ENCODE results near the gene MEI4.

The MEI4 gene

GRCh38 chr6:77786935-77787629, 134.2 kb downstream of the MEI4 start:
- no peaks in the 10 kb centered on the region for H3K27me3 ChIP-seq
- H3K9ac ChIP-seq, result no peak overlapping the region
- no peaks in the 10 kb centered on the region for H4K20me1 ChIP-seq
- H3K27ac ChIP-seq, result no peak overlapping the region; a peak in 1 of 22 replicates
- TF ChIP-seq Cebpa-rat (IDR thresholded peaks at IDR 0.05), result no peak
- peak overlapping the region in 2 of 11 experiments; percentile 7 to 28; a peak in 3 of 22 replicates for H3K4me2 ChIP-seq
- H3K9me3 ChIP-seq (replicated peaks in 1 of 11), result peaks cover 0 to 35% (median 10%) of the 10 kb centered on the region in 11 experiments; a peak in 14 of 22 replicates
- H3K4me1 ChIP-seq, result peaks cover 17 to 42% (median 33%) of the 10 kb centered on the region in 10 experiments
- no peak overlapping the region for H3K4me3 ChIP-seq
- no peaks in the 10 kb centered on the region; a peak in 1 of 22 replicates for H3K36me3 ChIP-seq

DNA sequence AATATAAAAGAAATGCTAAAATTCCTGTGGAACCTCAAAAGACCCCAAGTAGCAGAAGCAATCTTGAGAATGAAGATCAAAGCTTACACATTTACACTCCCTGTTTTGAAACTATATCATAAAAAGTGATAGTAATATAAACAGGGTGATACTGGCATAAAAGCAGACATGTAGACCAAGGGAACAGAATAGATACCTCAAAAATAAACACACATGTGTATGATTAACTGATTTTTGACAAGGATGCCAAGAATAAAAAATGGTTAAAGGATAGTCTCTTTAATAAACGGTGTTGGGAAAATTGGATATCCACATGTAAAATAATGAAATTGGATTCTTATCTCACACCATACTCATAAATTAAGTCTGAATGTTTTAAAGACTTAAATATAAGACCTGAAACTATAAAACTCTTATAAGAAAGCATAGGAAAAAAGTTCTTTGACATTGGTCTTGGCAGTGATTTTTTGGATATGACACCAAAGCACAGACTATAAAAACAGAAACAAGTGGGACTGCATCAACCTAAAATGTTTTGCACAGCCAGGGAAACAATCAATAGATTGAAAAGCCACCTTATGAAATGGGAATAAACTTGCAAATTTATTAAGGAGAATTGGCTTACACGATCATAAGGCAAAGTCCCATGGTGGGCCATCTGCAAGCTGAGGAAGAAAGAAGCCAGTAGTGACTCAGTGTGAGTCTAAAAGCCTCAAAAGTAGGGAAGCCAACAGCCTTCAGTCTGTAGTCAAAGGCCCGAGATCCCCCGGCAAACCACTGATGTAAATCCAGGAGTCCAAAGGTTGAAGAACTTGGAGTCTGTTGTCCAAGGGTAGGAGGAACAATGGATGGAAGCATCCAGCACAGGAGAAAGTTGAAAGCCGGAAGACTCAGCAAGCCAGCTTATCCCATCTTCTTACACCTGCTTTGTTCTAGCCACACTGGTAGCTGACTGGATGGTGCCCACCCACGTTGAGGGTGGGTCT, 144.3 kb downstream of the MEI4 start:
- peaks cover 5 to 27% (median 15%) of the 10 kb centered on the region in 11 experiments; a peak in 13 of 22 replicates for H3K9me3 ChIP-seq (replicated peaks in 1 of 11)
- no peak overlapping the region for H3K4me3 ChIP-seq
- no peaks in the 10 kb centered on the region for H4K20me1 ChIP-seq
- no peak overlapping the region for H3K4me2 ChIP-seq
- no peaks in the 10 kb centered on the region for H3K36me3 ChIP-seq
- no peak overlapping the region for H3K27ac ChIP-seq
- no peak overlapping the region for H3K9ac ChIP-seq
- no peaks in the 10 kb centered on the region for H3K27me3 ChIP-seq
- no peaks in the 10 kb centered on the region for H3K4me1 ChIP-seq
- TF ChIP-seq Cebpa-rat (IDR thresholded peaks at IDR 0.05), result no peak

DNA sequence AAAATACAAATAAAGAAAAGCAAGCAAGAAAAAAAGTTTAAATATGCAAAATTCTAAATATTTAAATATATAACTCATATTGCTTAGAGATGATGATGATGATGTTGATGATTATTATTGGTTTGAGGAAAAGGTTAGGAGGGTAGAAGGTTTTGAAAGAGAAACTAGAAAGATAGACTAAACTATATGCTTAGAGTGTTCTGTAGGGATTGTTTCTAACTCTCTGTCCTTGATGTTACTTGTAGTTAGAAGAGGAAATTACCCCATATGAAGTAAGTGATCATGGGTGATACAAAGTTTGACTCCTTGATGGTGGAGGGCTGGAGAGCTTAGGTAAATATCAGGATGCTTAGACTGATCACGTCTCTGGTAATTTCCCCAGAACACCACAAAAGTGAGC, 159.5 kb downstream of the MEI4 start:
- Histone ChIP-seq H3K27ac (no peak overlapping the region), H3K4me2 (no peak overlapping the region), H3K36me3 (no peaks in the 10 kb centered on the region), H3K9me3 (replicated peaks in 1 of 11) (no peaks in the 10 kb centered on the region), H4K20me1 (no peaks in the 10 kb centered on the region), H3K4me1 (no peaks in the 10 kb centered on the region), H3K4me3 (no peak overlapping the region), H3K27me3 (no peaks in the 10 kb centered on the region), H3K9ac (no peak overlapping the region)
- TF ChIP-seq Cebpa-rat (IDR thresholded peaks at IDR 0.05), result no peak

GRCh38 chr6:77813090-77813489, 160.3 kb downstream of the MEI4 start:
- H3K27ac ChIP-seq, result no peak overlapping the region
- TF ChIP-seq Cebpa-rat (IDR thresholded peaks at IDR 0.05), result no peak
- H3K27me3 ChIP-seq, result no peaks in the 10 kb centered on the region
- no peak overlapping the region for H3K4me2 ChIP-seq
- no peaks in the 10 kb centered on the region for H3K9me3 ChIP-seq (replicated peaks in 1 of 11)
- H3K36me3 ChIP-seq, result no peaks in the 10 kb centered on the region
- no peak overlapping the region for H3K4me3 ChIP-seq
- no peaks in the 10 kb centered on the region for H3K4me1 ChIP-seq
- H3K9ac ChIP-seq, result no peak overlapping the region
- no peaks in the 10 kb centered on the region for H4K20me1 ChIP-seq

DNA sequence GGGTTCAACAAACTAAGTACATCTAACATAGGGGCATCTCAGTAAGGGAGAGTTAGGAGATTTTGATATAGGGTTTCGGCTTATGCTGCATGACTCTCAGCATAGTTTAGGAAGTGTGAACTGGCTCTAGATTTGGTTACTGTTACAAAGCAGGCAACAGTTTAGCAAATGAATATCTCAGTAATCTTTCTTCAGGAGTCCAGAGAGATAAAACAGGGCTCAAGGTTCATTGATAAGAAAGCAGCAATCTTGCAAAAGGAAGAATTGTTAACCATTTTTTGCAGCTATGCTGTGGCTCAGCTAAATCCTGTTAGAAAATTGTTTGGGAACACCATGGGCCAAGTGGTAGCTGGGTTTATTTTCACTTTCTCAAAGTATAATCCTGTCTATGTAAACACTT, 161.3 kb downstream of the MEI4 start:
- no peak overlapping the region for H3K9ac ChIP-seq
- no peaks in the 10 kb centered on the region for H3K27me3 ChIP-seq
- no peak overlapping the region for H3K4me2 ChIP-seq
- no peak overlapping the region for H3K27ac ChIP-seq
- no peaks in the 10 kb centered on the region for H3K4me1 ChIP-seq
- no peak for TF ChIP-seq Cebpa-rat (IDR thresholded peaks at IDR 0.05)
- H3K9me3 ChIP-seq (replicated peaks in 1 of 11), result no peaks in the 10 kb centered on the region
- H4K20me1 ChIP-seq, result no peaks in the 10 kb centered on the region
- no peaks in the 10 kb centered on the region for H3K36me3 ChIP-seq
- no peak overlapping the region for H3K4me3 ChIP-seq

GRCh38 chr6:77815531-77815930, 162.7 kb downstream of the MEI4 start:
- H3K27me3 ChIP-seq, result no peaks in the 10 kb centered on the region
- peaks cover 0 to 3% (median 0%) of the 10 kb centered on the region in 10 experiments; a peak in 1 of 20 replicates for H3K4me1 ChIP-seq
- no peak for TF ChIP-seq Cebpa-rat (IDR thresholded peaks at IDR 0.05)
- H3K36me3 ChIP-seq, result no peaks in the 10 kb centered on the region
- H3K4me2 ChIP-seq, result no peak overlapping the region
- H3K4me3 ChIP-seq, result no peak overlapping the region
- H4K20me1 ChIP-seq, result no peaks in the 10 kb centered on the region
- H3K9me3 ChIP-seq (replicated peaks in 1 of 11), result no peaks in the 10 kb centered on the region
- no peak overlapping the region for H3K27ac ChIP-seq
- no peak overlapping the region for H3K9ac ChIP-seq

GRCh38 chr6:77816766-77817270, 164.0 kb downstream of the MEI4 start:
- H3K4me3 ChIP-seq, result no peak overlapping the region
- H4K20me1 ChIP-seq, result no peaks in the 10 kb centered on the region
- no peaks in the 10 kb centered on the region for H3K27me3 ChIP-seq
- no peak overlapping the region for H3K4me2 ChIP-seq
- TF ChIP-seq Cebpa-rat (IDR thresholded peaks at IDR 0.05), result no peak
- no peaks in the 10 kb centered on the region for H3K9me3 ChIP-seq (replicated peaks in 1 of 11)
- no peaks in the 10 kb centered on the region for H3K36me3 ChIP-seq
- H3K27ac ChIP-seq, result no peak overlapping the region
- H3K9ac ChIP-seq, result no peak overlapping the region
- peaks cover 0 to 3% (median 0%) of the 10 kb centered on the region in 10 experiments; a peak in 1 of 20 replicates for H3K4me1 ChIP-seq

GRCh38 chr6:77822265-77822664, 169.4 kb downstream of the MEI4 start:
- H3K4me1 ChIP-seq, result peaks cover 0 to 3% (median 0%) of the 10 kb centered on the region in 10 experiments; a peak in 1 of 20 replicates

GRCh38 chr6:77825204-77825603, 172.4 kb downstream of the MEI4 start:
- Histone ChIP-seq H3K4me1 (peaks cover 0 to 2% (median 0%) of the 10 kb centered on the region in 10 experiments; a peak in 1 of 20 replicates), H3K4me3 (no peak overlapping the region), H4K20me1 (no peaks in the 10 kb centered on the region), H3K9ac (no peak overlapping the region), H3K36me3 (no peaks in the 10 kb centered on the region), H3K27me3 (no peaks in the 10 kb centered on the region), H3K27ac (no peak overlapping the region), H3K4me2 (no peak overlapping the region), H3K9me3 (replicated peaks in 1 of 11) (no peaks in the 10 kb centered on the region)
- no peak for TF ChIP-seq Cebpa-rat (IDR thresholded peaks at IDR 0.05)

More at GRCh38 chr6:77822265-77822664, 169.4 kb downstream of the MEI4 start:
- Histone ChIP-seq H3K9ac (no peak overlapping the region), H4K20me1 (no peaks in the 10 kb centered on the region), H3K36me3 (no peaks in the 10 kb centered on the region), H3K27me3 (no peaks in the 10 kb centered on the region), H3K4me2 (no peak overlapping the region), H3K4me3 (no peak overlapping the region), H3K9me3 (replicated peaks in 1 of 11) (no peaks in the 10 kb centered on the region), H3K27ac (no peak overlapping the region)
- TF ChIP-seq Cebpa-rat (IDR thresholded peaks at IDR 0.05), result no peak

Data from BLaER1 treated with 17β-estradiol and CSF1 and Interleukin-3, amounts not matched to agents 10 nM and 100 nM (cell line).